ENCODE results near the gene PRR23C. TPM values are rescaled to one million over a fixed set of nuclear protein-coding genes. Genes with fewer than 3 reads are reported as not detected.

Gene PRR23C
- not detected for total RNA-seq

DNA sequence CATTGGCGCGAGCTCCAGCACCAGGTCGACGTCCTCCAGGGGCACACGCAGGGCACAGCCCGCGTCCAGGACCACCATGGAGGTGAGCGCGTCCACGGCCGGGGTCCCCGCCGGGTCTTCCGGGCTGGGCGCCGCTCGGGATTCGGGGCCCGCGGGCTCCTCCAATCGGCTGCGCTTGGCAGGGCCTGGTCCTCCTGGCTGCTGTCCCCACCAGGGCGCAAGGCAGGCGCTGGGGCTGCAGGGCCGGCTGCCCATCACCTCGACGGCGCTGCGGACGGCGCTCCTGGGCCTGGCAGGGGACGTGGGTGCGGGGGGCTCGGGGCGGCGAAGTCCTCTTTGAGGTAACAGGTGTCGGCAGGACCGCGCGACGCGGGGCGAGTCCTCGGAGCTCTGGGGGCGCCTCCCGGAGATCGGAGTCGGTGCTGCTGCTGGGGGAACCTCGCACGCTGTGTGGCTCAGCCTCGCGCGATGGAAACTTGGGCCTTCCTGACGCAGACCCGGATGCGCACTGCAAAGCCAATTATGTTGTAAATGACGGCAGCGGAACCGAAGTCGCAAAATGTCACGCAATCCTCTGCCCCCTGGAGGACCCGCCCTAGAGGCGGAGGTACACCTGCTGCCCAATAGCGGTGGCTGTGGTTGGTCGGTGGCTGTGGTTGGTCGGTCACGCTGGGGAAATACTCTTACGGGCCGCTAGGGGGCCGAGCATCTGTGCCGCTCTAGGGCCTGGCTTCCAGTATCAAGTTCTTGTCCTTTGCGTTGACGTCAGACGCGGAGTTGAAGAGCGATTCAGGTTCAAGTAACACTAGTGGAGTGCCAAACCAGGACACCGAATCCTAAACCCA, at the start of gene PRR23C:
Gene PRR23C (minus strand): TSS at position 527 of the 845 bp plus-strand sequence. CDS start 272 bp downstream, at position 255.
- Histone ChIP-seq H3K9ac (ENCODE audit: low read depth in 1 of 3, low read length in 3 of 3) (no peak within 1 kb of the TSS), H3K9me3 (ENCODE audit: control insufficient read depth in 3 of 3, low read length in 3 of 3) (peaks cover 3 to 5% (median 4%) of the 10 kb centered on the region in 3 donors), H3K4me1 (ENCODE audit: control insufficient read depth in 3 of 3, insufficient read depth in 3 of 3, low read length in 3 of 3) (no peaks in the 10 kb centered on the region), H3K27me3 (ENCODE audit: control insufficient read depth in 3 of 3, insufficient read depth in 3 of 3, low read length in 3 of 3) (no peaks in the 10 kb centered on the region), H3K36me3 (ENCODE audit: control insufficient read depth in 3 of 3, insufficient read depth in 3 of 3, low read length in 3 of 3) (no peaks in the 10 kb centered on the region), H3K4me3 (ENCODE audit: low read length in 3 of 3) (no peak within 1 kb of the TSS), H3K27ac (ENCODE audit: low read depth, low read length) (no peak within 1 kb of the TSS)

DNA sequence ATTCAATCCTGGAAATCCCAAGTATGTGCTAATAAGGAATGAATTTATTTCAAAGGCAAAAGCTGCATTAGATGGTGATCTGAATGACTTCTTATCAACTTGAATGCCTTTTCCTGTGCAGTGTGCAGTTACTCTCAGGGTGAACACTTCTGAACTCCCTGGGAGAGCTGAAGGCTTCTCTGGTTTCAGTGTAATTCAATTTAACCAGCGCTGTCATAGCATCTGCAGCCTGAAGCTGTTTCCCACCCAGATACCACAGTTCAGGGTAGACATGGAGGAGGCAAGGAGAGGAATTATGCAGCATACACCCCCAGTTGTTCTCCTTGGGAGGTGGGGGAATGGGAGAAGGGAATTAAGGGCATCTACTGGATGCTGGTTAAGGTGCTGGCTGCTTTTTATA, 49.1 kb upstream of the PRR23C start:
- H3K4me1 ChIP-seq (ENCODE audit: control insufficient read depth in 3 of 3, insufficient read depth in 3 of 3, low read length in 3 of 3) = no peaks in the 10 kb centered on the region
- no peaks in the 10 kb centered on the region for H3K36me3 ChIP-seq (ENCODE audit: control insufficient read depth in 3 of 3, insufficient read depth in 3 of 3, low read length in 3 of 3)
- no peaks in the 10 kb centered on the region for H3K9me3 ChIP-seq (ENCODE audit: control insufficient read depth in 3 of 3, low read length in 3 of 3)
- no peak overlapping the region for H3K4me3 ChIP-seq (ENCODE audit: low read length in 3 of 3)
- no peak overlapping the region for H3K9ac ChIP-seq (ENCODE audit: low read depth in 1 of 3, low read length in 3 of 3)
- H3K27me3 ChIP-seq (ENCODE audit: control insufficient read depth in 3 of 3, insufficient read depth in 3 of 3, low read length in 3 of 3) = peaks cover 0 to 4% (median 0%) of the 10 kb centered on the region in 3 donors
- no peak overlapping the region for H3K27ac ChIP-seq (ENCODE audit: low read depth, low read length)

DNA sequence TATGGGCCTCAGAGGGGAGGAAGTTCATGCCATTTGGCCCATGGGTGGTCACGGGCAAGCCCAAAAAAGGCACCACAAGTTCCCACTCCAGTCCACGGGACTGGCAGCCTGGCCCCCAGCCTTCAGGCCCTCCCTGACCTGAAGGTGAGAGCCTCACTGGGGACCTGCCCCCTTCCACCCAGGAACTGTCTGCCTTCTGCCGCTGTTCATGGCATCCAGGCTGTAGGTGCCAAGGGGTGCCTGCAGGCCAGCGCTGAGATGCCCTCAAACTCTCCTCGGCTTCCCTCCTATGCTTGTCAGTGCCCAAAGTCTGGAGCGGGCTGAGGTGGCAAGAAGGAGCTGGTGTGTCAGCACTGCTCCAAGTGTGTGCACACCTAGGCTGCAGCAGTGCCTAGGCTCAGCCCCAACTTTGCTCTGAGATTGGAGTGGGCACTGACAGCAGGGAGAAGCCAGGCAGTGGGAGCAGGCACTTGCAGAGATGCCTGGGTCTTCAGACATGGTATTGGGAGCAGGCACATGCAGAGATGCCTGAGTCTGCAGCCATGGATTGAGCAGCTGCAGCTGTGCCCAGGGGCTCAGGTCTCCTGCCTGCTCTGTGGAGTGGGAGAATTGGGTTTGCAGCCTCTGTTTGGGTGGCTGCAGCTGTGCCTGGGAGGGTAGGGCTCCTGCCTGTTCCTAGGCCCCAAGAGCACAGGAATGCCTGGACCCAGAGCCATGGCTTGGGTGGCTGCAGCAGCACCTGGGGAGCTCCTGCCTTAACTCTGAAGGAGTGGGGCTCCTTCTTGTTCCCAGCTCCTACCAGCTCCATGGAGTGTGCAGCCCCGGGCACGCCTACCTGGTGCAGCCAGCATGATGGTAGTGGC, 44.0 kb upstream of the PRR23C start:
- no peaks in the 10 kb centered on the region for H3K36me3 ChIP-seq (ENCODE audit: control insufficient read depth in 3 of 3, insufficient read depth in 3 of 3, low read length in 3 of 3)
- H3K9ac ChIP-seq (ENCODE audit: low read depth in 1 of 3, low read length in 3 of 3) = no peak overlapping the region
- no peaks in the 10 kb centered on the region for H3K27me3 ChIP-seq (ENCODE audit: control insufficient read depth in 3 of 3, insufficient read depth in 3 of 3, low read length in 3 of 3)
- no peaks in the 10 kb centered on the region for H3K4me1 ChIP-seq (ENCODE audit: control insufficient read depth in 3 of 3, insufficient read depth in 3 of 3, low read length in 3 of 3)
- no peak overlapping the region for H3K4me3 ChIP-seq (ENCODE audit: low read length in 3 of 3)
- H3K9me3 ChIP-seq (ENCODE audit: control insufficient read depth in 3 of 3, low read length in 3 of 3) = no peaks in the 10 kb centered on the region
- no peak overlapping the region for H3K27ac ChIP-seq (ENCODE audit: low read depth, low read length)

DNA sequence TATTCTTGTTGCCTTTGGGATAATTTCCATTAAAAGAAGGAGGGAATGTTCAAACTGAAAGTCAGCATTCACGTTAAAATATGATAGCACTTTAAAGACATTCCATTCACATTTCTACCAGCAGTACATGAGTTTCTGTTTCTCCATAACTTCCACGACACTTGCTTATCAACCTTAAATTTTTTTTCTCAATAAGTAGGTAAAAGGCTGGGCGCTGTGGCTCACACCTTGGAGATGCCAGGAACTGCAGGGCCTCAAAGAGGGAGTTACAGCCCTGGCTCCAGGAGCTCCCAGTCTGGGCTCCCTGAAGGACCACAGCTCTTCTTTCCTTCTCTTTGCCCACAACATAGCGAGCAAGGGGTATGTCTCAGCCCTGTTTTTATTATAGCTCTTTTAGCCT, 42.9 kb upstream of the PRR23C start:
- Histone ChIP-seq H3K9me3 (ENCODE audit: control insufficient read depth in 3 of 3, low read length in 3 of 3) (no peaks in the 10 kb centered on the region), H3K4me1 (ENCODE audit: control insufficient read depth in 3 of 3, insufficient read depth in 3 of 3, low read length in 3 of 3) (no peaks in the 10 kb centered on the region), H3K36me3 (ENCODE audit: control insufficient read depth in 3 of 3, insufficient read depth in 3 of 3, low read length in 3 of 3) (no peaks in the 10 kb centered on the region), H3K27me3 (ENCODE audit: control insufficient read depth in 3 of 3, insufficient read depth in 3 of 3, low read length in 3 of 3) (no peaks in the 10 kb centered on the region), H3K27ac (ENCODE audit: low read depth, low read length) (no peak overlapping the region), H3K9ac (ENCODE audit: low read depth in 1 of 3, low read length in 3 of 3) (no peak overlapping the region), H3K4me3 (ENCODE audit: low read length in 3 of 3) (no peak overlapping the region)

DNA sequence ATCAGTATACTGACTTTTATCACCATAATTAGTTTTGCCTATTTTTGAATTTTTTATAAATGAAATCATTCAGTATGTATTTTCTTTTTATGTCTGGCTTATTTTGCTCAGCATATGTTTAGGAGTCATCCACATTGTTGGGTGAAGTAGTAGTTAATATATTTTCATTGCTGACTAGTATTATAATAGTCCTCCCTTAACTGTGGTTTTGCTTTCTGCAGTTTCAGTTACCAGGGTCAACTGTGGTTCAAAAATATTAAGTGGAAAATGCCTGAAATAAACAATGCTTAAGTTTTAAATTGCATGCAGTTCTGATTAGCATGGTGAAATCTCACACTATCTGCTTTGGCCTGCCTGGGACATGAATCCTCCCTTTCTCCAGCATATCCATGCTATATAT, 39.5 kb upstream of the PRR23C start:
- H3K9me3 ChIP-seq (ENCODE audit: control insufficient read depth in 3 of 3, low read length in 3 of 3) = no peaks in the 10 kb centered on the region
- H3K4me3 ChIP-seq (ENCODE audit: low read length in 3 of 3) = no peak overlapping the region
- no peak overlapping the region for H3K27ac ChIP-seq (ENCODE audit: low read depth, low read length)
- no peaks in the 10 kb centered on the region for H3K36me3 ChIP-seq (ENCODE audit: control insufficient read depth in 3 of 3, insufficient read depth in 3 of 3, low read length in 3 of 3)
- no peaks in the 10 kb centered on the region for H3K27me3 ChIP-seq (ENCODE audit: control insufficient read depth in 3 of 3, insufficient read depth in 3 of 3, low read length in 3 of 3)
- no peak overlapping the region for H3K9ac ChIP-seq (ENCODE audit: low read depth in 1 of 3, low read length in 3 of 3)
- H3K4me1 ChIP-seq (ENCODE audit: control insufficient read depth in 3 of 3, insufficient read depth in 3 of 3, low read length in 3 of 3) = no peaks in the 10 kb centered on the region

DNA sequence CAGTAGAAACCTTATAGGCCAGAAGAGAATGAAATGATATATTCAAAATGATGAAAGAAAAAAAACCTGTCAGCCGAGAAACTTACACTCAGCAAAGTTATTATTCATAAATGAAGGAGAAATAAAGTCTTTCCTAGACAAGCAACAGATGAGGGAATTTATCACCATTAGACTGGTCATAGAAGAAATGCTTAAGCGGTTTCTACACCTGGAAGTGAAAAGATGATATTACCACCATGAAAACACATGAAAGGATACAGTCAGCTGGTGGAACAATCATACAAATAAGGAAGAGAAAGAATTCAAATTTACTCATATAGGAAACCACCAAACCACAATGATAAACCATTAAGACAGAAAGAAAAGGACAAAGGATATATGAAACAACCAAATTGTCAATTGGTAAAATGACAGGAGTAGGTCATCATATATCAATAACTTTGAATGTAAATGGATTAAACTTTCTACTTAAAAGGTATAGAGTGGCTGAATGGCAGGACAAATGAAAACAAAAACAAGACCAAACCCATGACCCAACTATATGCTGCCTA, 29.9 kb upstream of the PRR23C start:
- H3K4me3 ChIP-seq (ENCODE audit: low read length in 3 of 3) = no peak overlapping the region
- no peak overlapping the region for H3K9ac ChIP-seq (ENCODE audit: low read depth in 1 of 3, low read length in 3 of 3)
- H3K27me3 ChIP-seq (ENCODE audit: control insufficient read depth in 3 of 3, insufficient read depth in 3 of 3, low read length in 3 of 3) = no peaks in the 10 kb centered on the region
- no peaks in the 10 kb centered on the region for H3K4me1 ChIP-seq (ENCODE audit: control insufficient read depth in 3 of 3, insufficient read depth in 3 of 3, low read length in 3 of 3)
- no peaks in the 10 kb centered on the region for H3K36me3 ChIP-seq (ENCODE audit: control insufficient read depth in 3 of 3, insufficient read depth in 3 of 3, low read length in 3 of 3)
- H3K27ac ChIP-seq (ENCODE audit: low read depth, low read length) = no peak overlapping the region
- H3K9me3 ChIP-seq (ENCODE audit: control insufficient read depth in 3 of 3, low read length in 3 of 3) = peaks cover 0 to 4% (median 2%) of the 10 kb centered on the region in 3 donors

DNA sequence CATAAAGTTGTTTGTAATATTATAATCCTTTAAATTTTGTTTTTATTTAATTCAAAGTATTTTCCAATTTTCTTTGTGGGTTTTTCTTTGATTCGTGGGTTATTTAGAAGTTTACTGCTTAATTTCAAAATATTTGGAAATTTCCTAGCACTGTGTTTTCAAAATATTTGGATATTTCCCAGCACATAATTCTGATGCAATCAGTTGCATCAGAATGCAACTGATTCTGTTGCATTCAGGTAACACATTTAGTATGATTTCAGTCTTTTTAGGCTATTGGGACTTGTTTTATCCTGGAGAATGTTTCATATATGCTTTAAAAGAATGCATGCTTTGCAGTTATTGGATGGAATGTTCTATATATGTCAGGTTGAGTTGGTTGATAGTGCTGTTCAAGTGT, 18.2 kb upstream of the PRR23C start:
- H3K27me3 ChIP-seq (ENCODE audit: control insufficient read depth in 3 of 3, insufficient read depth in 3 of 3, low read length in 3 of 3) = no peaks in the 10 kb centered on the region
- H3K4me3 ChIP-seq (ENCODE audit: low read length in 3 of 3) = no peak overlapping the region
- no peaks in the 10 kb centered on the region for H3K36me3 ChIP-seq (ENCODE audit: control insufficient read depth in 3 of 3, insufficient read depth in 3 of 3, low read length in 3 of 3)
- no peak overlapping the region for H3K27ac ChIP-seq (ENCODE audit: low read depth, low read length)
- no peaks in the 10 kb centered on the region for H3K4me1 ChIP-seq (ENCODE audit: control insufficient read depth in 3 of 3, insufficient read depth in 3 of 3, low read length in 3 of 3)
- no peaks in the 10 kb centered on the region for H3K9me3 ChIP-seq (ENCODE audit: control insufficient read depth in 3 of 3, low read length in 3 of 3)
- no peak overlapping the region for H3K9ac ChIP-seq (ENCODE audit: low read depth in 1 of 3, low read length in 3 of 3)

DNA sequence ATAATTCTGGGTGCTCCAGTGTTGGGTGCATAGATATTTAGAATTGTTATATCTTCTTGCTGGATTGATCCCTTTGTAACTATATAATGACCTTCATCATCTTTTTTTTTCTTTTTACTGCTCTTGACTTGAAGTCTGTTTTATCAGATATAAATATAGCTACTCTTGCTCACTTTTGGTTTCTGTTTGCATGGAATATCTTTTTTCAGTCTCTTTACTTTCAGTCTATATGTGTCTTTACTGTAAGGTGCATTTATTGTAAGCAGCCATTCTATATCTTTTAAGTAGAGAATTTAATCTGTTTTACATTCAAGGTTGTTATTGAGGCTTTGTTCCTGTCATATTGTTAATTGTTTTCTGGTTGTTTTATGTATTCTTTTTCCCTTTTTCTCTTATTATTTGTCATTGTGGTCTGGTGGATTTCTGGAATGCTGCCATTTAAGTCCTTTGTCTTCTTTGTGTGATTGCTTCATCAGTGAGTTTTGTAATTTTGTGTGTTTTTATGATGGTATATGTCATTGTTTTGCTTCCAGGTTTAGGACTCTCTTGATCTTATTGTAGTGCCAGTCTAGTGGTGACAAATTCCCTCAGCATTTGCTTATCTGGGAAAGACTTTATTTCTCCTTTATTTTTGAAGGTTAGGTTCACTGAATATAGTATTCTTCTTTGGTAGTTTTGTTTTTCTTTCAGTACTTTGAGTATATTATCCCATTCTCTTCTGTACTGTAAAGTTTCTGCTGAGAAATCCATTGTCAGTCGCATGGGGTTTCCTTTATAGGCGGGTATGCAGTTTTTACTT, 8.3 kb upstream of the PRR23C start:
- H3K27ac ChIP-seq (ENCODE audit: low read depth, low read length) = no peak overlapping the region
- H3K9me3 ChIP-seq (ENCODE audit: control insufficient read depth in 3 of 3, low read length in 3 of 3) = peaks cover 3 to 7% (median 4%) of the 10 kb centered on the region in 3 donors
- H3K4me1 ChIP-seq (ENCODE audit: control insufficient read depth in 3 of 3, insufficient read depth in 3 of 3, low read length in 3 of 3) = no peaks in the 10 kb centered on the region
- H3K27me3 ChIP-seq (ENCODE audit: control insufficient read depth in 3 of 3, insufficient read depth in 3 of 3, low read length in 3 of 3) = no peaks in the 10 kb centered on the region
- H3K9ac ChIP-seq (ENCODE audit: low read depth in 1 of 3, low read length in 3 of 3) = no peak overlapping the region
- H3K36me3 ChIP-seq (ENCODE audit: control insufficient read depth in 3 of 3, insufficient read depth in 3 of 3, low read length in 3 of 3) = no peaks in the 10 kb centered on the region
- H3K4me3 ChIP-seq (ENCODE audit: low read length in 3 of 3) = no peak overlapping the region

DNA sequence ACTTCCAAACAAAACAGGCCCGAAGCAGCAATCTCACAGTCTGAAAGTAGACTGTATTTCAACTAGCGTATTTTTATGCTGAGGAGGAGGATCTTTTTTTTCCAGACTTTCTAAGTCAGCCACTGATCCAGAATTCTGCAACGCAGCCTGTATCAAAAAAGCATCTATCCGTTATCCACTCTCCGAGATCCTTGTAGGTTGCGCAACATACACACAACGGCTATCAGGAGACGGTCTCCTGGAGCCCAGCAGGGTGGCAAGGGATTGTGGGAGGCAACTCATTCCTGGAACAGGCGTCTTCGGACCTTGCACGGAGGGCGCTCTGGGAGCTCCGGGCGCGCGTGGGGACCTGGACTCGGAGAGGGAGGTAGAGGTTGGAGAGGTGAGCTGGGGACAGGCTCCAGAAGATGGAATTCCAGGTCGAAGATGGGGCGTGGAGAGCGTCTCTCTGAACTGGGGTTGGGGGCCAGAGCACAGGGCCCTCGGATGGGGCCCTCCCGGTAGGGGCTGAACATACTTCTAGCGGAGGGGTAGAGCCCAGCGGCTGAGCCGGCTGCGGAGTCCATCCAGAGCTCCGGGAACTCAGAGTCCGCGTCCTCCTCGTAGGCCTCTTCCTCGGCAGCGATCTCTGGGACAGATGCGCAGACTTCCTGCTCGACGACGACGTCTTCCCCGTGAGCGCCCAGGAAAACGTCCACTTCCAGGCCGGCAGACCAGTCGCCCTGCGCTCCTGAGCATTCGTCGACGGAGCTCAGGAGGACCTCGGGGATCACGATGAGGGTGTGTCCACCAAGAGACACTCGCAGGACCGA, 932 bp downstream of the PRR23C start:
- no peak overlapping the region for H3K4me3 ChIP-seq (ENCODE audit: low read length in 3 of 3)
- peaks cover 3 to 5% (median 4%) of the 10 kb centered on the region in 3 donors for H3K9me3 ChIP-seq (ENCODE audit: control insufficient read depth in 3 of 3, low read length in 3 of 3)
- no peaks in the 10 kb centered on the region for H3K27me3 ChIP-seq (ENCODE audit: control insufficient read depth in 3 of 3, insufficient read depth in 3 of 3, low read length in 3 of 3)
- H3K4me1 ChIP-seq (ENCODE audit: control insufficient read depth in 3 of 3, insufficient read depth in 3 of 3, low read length in 3 of 3) = no peaks in the 10 kb centered on the region
- H3K27ac ChIP-seq (ENCODE audit: low read depth, low read length) = no peak overlapping the region
- H3K36me3 ChIP-seq (ENCODE audit: control insufficient read depth in 3 of 3, insufficient read depth in 3 of 3, low read length in 3 of 3) = no peaks in the 10 kb centered on the region
- no peak overlapping the region for H3K9ac ChIP-seq (ENCODE audit: low read depth in 1 of 3, low read length in 3 of 3)

All from skeletal muscle tissue (tissue), 4 donors.